SU-DHL-6 (cell line): ENCODE data around the gene KLF4.
"Not testable (repeated sequence)": the region's sequence is repeated elsewhere in the genome, so short reads cannot be mapped to it uniquely, and the experiment has no call there.

Experiments
- H2AFZ ChIP-seq: fragments of 200-600 bp; sonication (generic); 2 replicates; pipeline ENCODE4 v1.6.1; 2014; ENCODE audit warnings: low read depth, mild to moderate bottlenecking, moderate library complexity, mixed read lengths, antibody characterized with exemption, low read length; ENCODE audit not compliant: severe bottlenecking
- H3F3A ChIP-seq: fragments of 200-600 bp; shearing (Covaris generic); 2 replicates; pipeline ENCODE4 v1.6.0; 2016; ENCODE audit warnings: antibody characterized with exemption, mild to moderate bottlenecking; ENCODE audit not compliant: insufficient read depth
- H3K27ac ChIP-seq: fragments of 200-600 bp; sonication (generic); 2 replicates; pipeline ENCODE4 v1.5.1; 2016; ENCODE audit warnings: low read depth, mild to moderate bottlenecking, low read length, moderate library complexity, mixed read lengths
- H3K27me3 ChIP-seq: fragments of 200-600 bp; sonication (generic), shearing (Covaris generic); 2 replicates; pipeline ENCODE4 v1.6.0; 2014; ENCODE audit warnings: mild to moderate bottlenecking, low read length
- H3K36me3 ChIP-seq: fragments of 200-600 bp; sonication (generic); 2 replicates; pipeline ENCODE4 v1.6.1; 2014; ENCODE audit warnings: mild to moderate bottlenecking, low read length, mixed read lengths
- H3K4me2 ChIP-seq: fragments of 300-600, 200-600 bp; shearing (Covaris generic), sonication (generic); 2 replicates; pipeline ENCODE4 v1.6.0; 2014; ENCODE audit warnings: low read length, low read depth, mild to moderate bottlenecking; ENCODE audit not compliant: poor library complexity, severe bottlenecking
- H3K4me3 ChIP-seq: fragments of 200-600 bp; sonication (generic); 2 replicates; pipeline ENCODE4 v1.5.1; 2014; ENCODE audit warnings: antibody characterized with exemption, low read length, mild to moderate bottlenecking, mixed read lengths; ENCODE audit not compliant: insufficient read depth, poor library complexity, severe bottlenecking
- H3K79me2 ChIP-seq: fragments of 200-600 bp; sonication (generic); 2 replicates; pipeline ENCODE4 v1.6.1; 2014; ENCODE audit warnings: mild to moderate bottlenecking, low read length, moderate library complexity; ENCODE audit not compliant: insufficient read depth
- H3K9ac ChIP-seq: fragments of 200-600 bp; sonication (generic); 2 replicates; pipeline ENCODE4 v1.7.0; 2014; ENCODE audit warnings: mild to moderate bottlenecking, low read length
- H3K9me2 ChIP-seq: fragments of 200-600 bp; sonication (generic); replicated peaks from 2 replicates; pipeline ENCODE4 v1.6.1; 2014; ENCODE audit warnings: low read length; ENCODE audit not compliant: insufficient read depth
- H3K9me3 ChIP-seq: fragments of 200-600 bp; sonication (generic); 2 replicates; pipeline ENCODE4 v1.6.1; 2014; ENCODE audit warnings: low read length, mixed read lengths; ENCODE audit not compliant: insufficient read depth
- H4K20me1 ChIP-seq: fragments of 200-600 bp; sonication (generic); 2 replicates; pipeline ENCODE4 v1.6.1; 2014; ENCODE audit warnings: low read depth, mild to moderate bottlenecking, antibody characterized with exemption, low read length, moderate library complexity, mixed read lengths
- EZH2phosphoT487 ChIP-seq: fragments of 200-600 bp; sonication (generic), shearing (Covaris generic); conservative IDR thresholded peaks from 2 replicates; pipeline ENCODE4 v1.6.1; 2018; ENCODE audit warnings: mild to moderate bottlenecking, antibody characterized with exemption, low read length, moderate library complexity, mixed read lengths
- TF ChIP-seq, protein P1 (sequence below): fragments of 200-600 bp; sonication (generic); IDR thresholded peaks from one replicate; pipeline ENCODE4 v1.5.1; 2017; ENCODE audit warnings: antibody characterized with exemption, mild to moderate bottlenecking, low read length, moderate library complexity; ENCODE audit not compliant: insufficient read depth, poor library complexity, severe bottlenecking

KLF4 gene

GRCh38 chr9:107502464-107502863 lies 12.9 kb upstream of the KLF4 start:
- Histone ChIP-seq H3K27me3 (no peaks in the 10 kb centered on the region), H3K27ac (no peak overlapping the region), H3K79me2 (no peaks in the 10 kb centered on the region), H3K9ac (no peak overlapping the region), H3F3A (no peaks in the 10 kb centered on the region), H4K20me1 (no peaks in the 10 kb centered on the region), H2AFZ (no peak overlapping the region), H3K36me3 (no peaks in the 10 kb centered on the region), H3K9me3 (no peaks in the 10 kb centered on the region), H3K4me3 (no peak overlapping the region), H3K4me2 (no peak overlapping the region), H3K9me2 (no peaks in the 10 kb centered on the region)
- TF ChIP-seq, protein P1, sequence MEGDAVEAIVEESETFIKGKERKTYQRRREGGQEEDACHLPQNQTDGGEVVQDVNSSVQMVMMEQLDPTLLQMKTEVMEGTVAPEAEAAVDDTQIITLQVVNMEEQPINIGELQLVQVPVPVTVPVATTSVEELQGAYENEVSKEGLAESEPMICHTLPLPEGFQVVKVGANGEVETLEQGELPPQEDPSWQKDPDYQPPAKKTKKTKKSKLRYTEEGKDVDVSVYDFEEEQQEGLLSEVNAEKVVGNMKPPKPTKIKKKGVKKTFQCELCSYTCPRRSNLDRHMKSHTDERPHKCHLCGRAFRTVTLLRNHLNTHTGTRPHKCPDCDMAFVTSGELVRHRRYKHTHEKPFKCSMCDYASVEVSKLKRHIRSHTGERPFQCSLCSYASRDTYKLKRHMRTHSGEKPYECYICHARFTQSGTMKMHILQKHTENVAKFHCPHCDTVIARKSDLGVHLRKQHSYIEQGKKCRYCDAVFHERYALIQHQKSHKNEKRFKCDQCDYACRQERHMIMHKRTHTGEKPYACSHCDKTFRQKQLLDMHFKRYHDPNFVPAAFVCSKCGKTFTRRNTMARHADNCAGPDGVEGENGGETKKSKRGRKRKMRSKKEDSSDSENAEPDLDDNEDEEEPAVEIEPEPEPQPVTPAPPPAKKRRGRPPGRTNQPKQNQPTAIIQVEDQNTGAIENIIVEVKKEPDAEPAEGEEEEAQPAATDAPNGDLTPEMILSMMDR, result no peak
- no peak for TF ChIP-seq EZH2phosphoT487

- not testable (repeated sequence) for H2AFZ ChIP-seq, H3F3A ChIP-seq, H3K9me3 ChIP-seq, H3K9me2 ChIP-seq, H3K4me2 ChIP-seq, H4K20me1 ChIP-seq, H3K36me3 ChIP-seq, H3K79me2 ChIP-seq, H3K27ac ChIP-seq, H3K4me3 ChIP-seq, H3K27me3 ChIP-seq, H3K9ac ChIP-seq
Observed at GRCh38 chr9:107500421-107501200, 11.0 kb upstream of the KLF4 start.

DNA sequence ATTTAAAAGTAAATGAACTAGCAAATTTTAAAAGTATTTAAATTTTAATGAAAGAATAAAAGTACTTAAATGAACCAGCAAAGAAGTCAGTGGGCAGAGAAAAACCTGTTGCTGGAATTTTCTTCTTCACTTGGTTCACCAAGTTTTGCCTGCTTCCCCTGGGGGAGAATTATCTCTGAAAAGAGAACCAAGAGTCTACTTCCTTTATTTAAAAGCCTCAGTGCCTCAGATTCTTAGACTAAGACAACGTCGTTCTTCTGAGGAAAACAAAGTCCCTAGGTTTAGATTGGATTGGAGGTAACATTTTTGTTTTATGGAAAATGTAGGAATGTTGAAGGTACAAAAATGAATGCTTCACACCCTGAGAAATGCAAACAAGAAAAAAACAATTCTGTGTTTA lies 7.4 kb upstream of the KLF4 start:
- Histone ChIP-seq H2AFZ (no peak overlapping the region), H3K36me3 (no peaks in the 10 kb centered on the region), H4K20me1 (no peaks in the 10 kb centered on the region), H3K79me2 (no peaks in the 10 kb centered on the region), H3K27ac (no peak overlapping the region), H3K4me2 (no peak overlapping the region), H3F3A (no peaks in the 10 kb centered on the region), H3K9me3 (no peaks in the 10 kb centered on the region), H3K9me2 (no peaks in the 10 kb centered on the region), H3K4me3 (no peak overlapping the region), H3K27me3 (no peaks in the 10 kb centered on the region), H3K9ac (no peak overlapping the region)
- no peak for TF ChIP-seq EZH2phosphoT487
- TF ChIP-seq, protein P1, result no peak

DNA sequence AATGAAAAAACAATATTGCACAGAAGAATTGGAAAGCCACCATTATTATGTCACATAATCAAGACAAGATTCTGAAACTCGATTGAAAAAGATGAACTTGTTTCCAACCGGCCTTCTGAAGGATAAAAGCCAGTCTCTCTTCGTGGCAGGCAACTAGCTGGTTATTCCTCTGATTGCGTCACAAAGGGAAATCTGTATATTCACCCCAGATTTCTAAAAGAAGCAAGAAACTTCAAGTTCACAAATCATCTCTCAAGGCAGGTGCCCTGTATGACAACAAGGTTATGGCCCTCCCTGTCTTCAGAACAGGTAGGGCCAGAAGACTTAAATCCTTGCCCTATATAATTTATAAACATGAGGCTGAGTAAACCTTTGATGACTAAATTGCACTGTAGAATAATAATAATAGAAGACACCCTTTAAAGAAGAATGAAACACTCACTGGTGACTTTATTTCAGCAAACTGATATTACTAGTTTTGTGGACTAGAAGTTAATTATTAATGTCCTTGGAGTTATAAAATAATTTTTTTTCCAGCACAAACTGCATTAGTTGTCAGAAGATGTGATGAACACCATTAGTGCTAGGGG lies 2.9 kb upstream of the KLF4 start:
- Histone ChIP-seq H3K9ac (no peak overlapping the region), H3K27me3 (no peaks in the 10 kb centered on the region), H3K79me2 (no peaks in the 10 kb centered on the region), H2AFZ (no peak overlapping the region), H3K27ac (no peak overlapping the region), H3F3A (no peaks in the 10 kb centered on the region), H3K36me3 (no peaks in the 10 kb centered on the region), H4K20me1 (no peaks in the 10 kb centered on the region), H3K4me2 (no peak overlapping the region), H3K9me3 (no peaks in the 10 kb centered on the region), H3K4me3 (no peak overlapping the region), H3K9me2 (no peaks in the 10 kb centered on the region)
- no peak for TF ChIP-seq EZH2phosphoT487
- TF ChIP-seq, protein P1, result no peak
